ENCODE results near the gene SLC44A5.

DNA sequence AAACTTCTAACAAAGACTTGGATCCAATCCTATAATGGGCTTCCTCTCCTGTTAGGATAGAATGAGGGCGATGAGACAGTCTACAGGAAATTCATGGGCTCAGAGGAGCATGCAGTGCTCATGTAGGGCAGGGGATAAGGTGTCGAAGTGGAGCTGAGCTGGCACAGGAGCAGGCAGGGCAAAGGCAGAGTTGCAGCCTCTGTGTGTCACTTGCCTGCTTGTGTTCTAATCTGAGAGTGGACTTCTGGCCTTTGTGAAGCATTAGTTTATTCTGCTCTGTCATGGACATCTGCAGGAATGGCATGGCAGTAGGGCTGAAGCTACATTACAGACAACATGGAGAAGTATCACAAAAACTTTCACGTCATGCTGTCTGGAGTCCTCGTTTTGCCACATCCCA, 444.1 kb downstream of the SLC44A5 start:
- TF ChIP-seq, protein P1, sequence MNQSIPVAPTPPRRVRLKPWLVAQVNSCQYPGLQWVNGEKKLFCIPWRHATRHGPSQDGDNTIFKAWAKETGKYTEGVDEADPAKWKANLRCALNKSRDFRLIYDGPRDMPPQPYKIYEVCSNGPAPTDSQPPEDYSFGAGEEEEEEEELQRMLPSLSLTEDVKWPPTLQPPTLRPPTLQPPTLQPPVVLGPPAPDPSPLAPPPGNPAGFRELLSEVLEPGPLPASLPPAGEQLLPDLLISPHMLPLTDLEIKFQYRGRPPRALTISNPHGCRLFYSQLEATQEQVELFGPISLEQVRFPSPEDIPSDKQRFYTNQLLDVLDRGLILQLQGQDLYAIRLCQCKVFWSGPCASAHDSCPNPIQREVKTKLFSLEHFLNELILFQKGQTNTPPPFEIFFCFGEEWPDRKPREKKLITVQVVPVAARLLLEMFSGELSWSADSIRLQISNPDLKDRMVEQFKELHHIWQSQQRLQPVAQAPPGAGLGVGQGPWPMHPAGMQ (IDR thresholded peaks at IDR 0.05; ENCODE audit: borderline replicate concordance), result no peak
- TF ChIP-seq YY1 (IDR thresholded peaks at IDR 0.05; ENCODE audit: low read depth, low read length), result no peak
- no peak for TF ChIP-seq POLR2AphosphoS5 (IDR thresholded peaks at IDR 0.05; ENCODE audit: low read length)
- TF ChIP-seq BRCA1 (IDR thresholded peaks at IDR 0.05; ENCODE audit: low read depth, low read length), result no peak
- no peak for TF ChIP-seq NRF1 (conservative IDR thresholded peaks at IDR 0.05; ENCODE audit: low read depth, low read length)
- TF ChIP-seq FOXK2 (IDR thresholded peaks at IDR 0.05), result no peak
- no peak for TF ChIP-seq RAD51 (IDR thresholded peaks at IDR 0.05)
- TF ChIP-seq, protein P2, sequence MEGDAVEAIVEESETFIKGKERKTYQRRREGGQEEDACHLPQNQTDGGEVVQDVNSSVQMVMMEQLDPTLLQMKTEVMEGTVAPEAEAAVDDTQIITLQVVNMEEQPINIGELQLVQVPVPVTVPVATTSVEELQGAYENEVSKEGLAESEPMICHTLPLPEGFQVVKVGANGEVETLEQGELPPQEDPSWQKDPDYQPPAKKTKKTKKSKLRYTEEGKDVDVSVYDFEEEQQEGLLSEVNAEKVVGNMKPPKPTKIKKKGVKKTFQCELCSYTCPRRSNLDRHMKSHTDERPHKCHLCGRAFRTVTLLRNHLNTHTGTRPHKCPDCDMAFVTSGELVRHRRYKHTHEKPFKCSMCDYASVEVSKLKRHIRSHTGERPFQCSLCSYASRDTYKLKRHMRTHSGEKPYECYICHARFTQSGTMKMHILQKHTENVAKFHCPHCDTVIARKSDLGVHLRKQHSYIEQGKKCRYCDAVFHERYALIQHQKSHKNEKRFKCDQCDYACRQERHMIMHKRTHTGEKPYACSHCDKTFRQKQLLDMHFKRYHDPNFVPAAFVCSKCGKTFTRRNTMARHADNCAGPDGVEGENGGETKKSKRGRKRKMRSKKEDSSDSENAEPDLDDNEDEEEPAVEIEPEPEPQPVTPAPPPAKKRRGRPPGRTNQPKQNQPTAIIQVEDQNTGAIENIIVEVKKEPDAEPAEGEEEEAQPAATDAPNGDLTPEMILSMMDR (IDR thresholded peaks at IDR 0.05 in 2 of 3, conservative IDR thresholded peaks at IDR 0.05 in 1 of 3; ENCODE audit: control insufficient read depth in 2 of 3, extremely low read depth in 1 of 3, insufficient read depth in 1 of 3, low read depth in 3 of 3, low read length in 3 of 3), result no peak
- no peak for TF ChIP-seq RFX5 (IDR thresholded peaks at IDR 0.05; ENCODE audit: low read depth, low read length)

Data from GM12878 (cell line).